ENCODE results near the gene LOC128125822.

GRCh38 chr6:63610944-63611343, 38.7 kb downstream of the LOC128125822 start:
- no peak for TF ChIP-seq CTCF (IDR thresholded peaks at IDR 0.05)
- TF ChIP-seq POLR2A (IDR thresholded peaks at IDR 0.05), result no peak

Measured in Peyer's patch (tissue), 4 donors.